NCI-H1092 (cell line): ENCODE measurements around the gene SPG7.
A peak's percentile ranks its signal among the peaks of the same experiment; 100 is the strongest.
"Not testable (repeated sequence)": the region's sequence is repeated elsewhere in the genome, so short reads cannot be mapped to it uniquely, and the experiment has no call there.

Source experiments
- DNase-seq: peaks from one replicate; lab custom pipeline; 2025; lab: John Stamatoyannopoulos, UW

The SPG7 gene

DNA sequence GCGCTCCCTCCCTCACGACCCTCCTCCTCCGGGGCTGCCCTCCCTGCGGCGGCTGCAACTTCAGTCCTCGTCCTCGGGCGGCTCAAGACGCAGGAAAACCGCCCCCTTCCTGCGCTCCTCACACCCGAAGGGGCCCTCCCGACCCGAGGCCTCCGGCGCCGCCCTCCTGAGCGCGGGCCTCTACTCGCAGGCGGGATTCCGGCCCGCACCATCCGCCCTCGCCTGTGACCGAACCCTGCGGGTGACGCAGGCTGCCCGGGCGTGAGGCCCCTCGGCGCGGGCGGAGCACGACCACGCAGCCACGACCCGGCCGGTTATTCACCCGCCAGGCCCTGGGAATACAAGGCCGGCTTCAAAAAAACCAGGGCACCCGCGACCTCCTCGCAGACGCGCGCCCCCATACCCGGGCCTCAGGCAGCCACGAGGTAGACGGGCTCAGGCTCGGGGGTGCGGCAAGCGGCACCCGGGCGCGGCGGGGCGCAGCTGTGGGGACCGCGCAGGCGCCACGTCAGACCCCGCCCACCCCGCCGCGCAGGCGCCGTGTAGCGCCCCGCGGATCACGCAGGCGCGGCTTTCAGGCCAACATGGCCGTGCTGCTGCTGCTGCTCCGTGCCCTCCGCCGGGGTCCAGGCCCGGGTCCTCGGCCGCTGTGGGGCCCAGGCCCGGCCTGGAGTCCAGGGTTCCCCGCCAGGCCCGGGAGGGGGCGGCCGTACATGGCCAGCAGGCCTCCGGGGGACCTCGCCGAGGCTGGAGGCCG, at the start of gene SPG7:
Gene SPG7, plus strand, starts transcription at position 570 of the 757 bp plus-strand sequence. Its CDS starts 15 bp downstream, at position 585.
- DNase-seq: peak; percentile 76

DNA sequence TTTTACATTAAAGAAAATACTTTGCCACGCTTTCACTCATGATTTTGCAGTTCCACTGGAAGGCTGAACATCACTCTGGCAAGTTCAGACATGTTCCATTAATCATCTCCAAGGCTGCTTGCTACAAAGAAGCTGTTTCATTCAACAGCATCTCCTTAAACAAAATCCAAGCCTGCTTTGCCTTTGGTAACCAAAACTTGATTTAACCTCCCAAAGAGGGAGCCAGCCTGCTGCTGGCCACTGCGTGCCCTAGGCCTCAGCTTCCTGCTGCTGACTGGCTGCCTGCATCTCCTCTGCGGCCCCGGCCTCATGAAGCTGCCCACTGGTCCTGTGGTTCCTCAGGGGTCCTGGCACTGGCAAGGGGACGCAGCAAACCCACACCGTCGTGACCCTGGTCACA, 49.7 kb upstream of the SPG7 start:
- no peak for DNase-seq

DNA sequence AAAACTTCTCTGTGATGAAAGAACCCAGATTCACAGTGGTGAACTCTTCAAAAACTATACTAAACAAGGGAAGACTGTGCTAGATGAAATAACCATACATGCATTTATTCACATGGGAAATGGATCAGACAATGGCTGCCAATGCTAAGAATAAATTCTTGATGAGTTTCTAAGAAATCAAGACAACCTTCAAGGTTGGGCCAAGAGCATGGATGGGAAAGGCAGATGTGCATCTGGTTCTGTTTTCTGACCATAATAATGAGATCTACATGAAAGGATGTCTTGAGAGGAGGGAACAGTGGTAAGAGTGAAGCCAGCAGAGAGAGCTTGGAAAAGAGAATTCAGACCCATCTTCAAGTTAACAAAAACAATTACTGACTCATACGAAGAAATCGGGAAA, 49.2 kb upstream of the SPG7 start:
- DNase-seq: no peak

DNA sequence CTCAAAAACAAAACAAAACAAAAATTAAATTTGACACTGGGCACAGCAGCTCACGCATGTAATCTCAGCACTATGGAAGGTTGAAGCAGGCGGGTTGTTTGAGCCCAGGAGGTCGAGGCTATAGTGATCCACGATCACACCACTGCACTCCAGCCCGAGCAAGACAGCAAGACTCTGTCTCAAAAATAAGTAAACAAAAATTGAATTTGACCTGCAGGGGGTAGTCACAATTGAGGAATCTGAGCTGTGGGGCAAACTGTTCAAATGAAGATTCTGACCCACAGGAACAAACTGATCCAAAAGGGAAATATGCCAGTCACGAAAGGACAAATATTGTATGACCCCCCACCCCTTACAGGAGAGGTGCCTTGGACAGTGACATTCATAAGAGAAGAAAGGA, 47.6 kb upstream of the SPG7 start:
- DNase-seq: no peak

DNA sequence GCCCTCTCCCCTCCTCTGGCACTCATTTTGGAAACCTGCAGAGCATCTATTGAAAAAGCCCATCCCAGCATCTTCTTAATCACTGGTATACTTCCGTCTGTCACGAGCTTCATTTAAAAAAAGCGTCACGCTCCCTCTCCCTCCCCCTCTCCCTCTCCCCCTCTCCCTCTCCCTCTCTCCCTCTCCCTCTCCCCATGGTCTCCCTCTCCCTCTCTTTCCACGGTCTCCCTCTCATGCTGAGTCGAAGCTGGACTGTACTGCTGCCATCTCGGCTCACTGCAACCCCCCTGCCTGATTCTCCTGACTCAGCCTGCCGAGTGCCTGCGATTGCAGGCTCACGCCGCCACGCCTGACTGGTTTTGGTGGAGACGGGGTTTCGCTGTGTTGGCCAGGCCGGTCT, 46.3 kb upstream of the SPG7 start:
- not testable (repeated sequence) for DNase-seq

DNA sequence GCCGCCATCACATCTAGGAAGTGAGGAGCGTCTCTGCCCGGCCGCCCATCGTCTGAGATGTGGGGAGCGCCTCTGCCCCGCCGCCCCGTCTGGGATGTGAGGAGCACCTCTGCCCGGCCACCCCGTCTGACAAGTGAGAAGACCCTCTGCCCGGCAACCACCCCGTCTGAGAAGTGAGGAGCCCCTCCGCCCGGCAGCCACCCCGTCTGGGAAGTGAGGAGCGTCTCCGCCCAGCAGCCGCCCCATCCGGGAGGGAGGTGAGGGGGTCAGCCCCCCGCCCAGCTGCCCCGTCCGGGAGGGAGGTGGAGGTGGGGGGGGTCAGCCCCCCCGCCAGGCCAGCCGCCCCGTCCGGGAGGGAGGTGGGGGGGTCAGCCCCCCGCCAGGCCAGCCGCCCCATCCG, 45.6 kb upstream of the SPG7 start:
- DNase-seq: not testable (repeated sequence)

DNA sequence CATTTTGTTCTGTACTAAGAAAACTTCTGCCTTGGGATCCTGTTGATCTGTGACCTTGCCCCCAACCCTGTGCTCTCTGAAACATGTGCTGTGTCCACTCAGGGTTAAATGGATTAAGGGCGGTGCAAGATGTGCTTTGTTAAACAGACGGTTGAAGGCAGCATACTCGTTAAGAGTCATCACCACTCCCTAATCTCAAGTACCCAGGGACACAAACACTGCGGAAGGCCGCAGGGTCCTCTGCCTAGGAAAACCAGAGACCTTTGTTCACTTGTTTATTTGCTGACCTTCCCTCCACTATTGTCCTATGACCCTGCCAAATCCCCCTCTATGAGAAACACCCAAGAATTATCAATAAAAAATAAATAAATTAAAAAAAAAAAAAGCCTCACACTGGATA, 44.9 kb upstream of the SPG7 start:
- not testable (repeated sequence) for DNase-seq

DNA sequence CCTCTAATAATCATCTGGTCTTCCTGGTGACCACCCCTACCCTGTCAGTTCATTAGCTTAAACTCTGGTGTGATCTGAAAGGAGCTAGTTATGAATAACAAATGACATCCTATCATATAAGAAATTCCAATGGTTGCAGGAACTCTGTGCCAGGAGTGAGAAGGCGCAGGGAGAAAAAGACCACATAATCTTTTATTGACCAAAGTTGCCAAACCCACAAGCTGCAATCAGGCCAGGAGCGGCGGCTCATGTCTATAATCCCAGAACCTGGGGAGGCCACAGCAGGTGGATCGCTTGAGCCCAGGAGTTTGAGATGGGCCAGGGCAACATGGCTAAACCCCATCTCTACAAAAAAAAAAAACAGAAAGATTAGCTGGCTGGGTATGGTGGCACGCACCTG, 41.3 kb upstream of the SPG7 start:
- no peak for DNase-seq

DNA sequence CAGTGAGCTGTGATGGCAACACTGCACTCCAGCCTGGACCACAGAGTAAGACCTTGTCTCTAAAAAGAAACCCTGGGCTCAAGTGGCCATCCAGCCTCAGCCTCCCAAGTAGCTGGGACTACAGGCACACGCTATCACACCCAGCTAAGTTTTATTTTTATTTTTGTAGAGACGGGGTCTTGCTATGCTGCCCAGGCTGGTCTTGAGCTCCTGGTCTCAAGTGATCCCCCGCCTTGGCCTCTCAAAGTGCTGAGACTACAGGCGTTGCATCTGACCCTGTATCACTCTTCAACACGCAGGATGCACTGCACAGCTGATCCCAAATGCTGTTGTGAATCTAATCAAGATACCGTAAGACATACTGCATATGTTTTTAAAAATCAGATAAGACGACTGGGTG, 40.8 kb upstream of the SPG7 start:
- no peak for DNase-seq

DNA sequence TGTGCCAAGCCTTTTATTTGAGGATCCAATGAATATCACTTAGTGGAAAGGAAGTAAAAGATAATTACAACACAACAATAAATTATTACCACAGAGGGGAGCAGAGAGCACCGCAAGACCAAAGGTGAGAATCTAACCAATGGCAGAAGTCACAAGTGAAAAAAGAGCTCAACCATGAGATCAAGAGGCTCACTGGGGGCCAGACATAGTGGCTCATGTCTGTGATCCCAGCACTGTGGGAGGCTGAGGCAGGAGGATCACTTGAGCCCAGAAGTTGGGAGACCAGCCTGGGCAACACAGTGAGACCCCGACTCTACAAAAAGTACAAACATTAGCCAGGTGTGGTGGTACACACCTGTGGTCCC, 35.5 kb upstream of the SPG7 start:
- DNase-seq: no peak

DNA sequence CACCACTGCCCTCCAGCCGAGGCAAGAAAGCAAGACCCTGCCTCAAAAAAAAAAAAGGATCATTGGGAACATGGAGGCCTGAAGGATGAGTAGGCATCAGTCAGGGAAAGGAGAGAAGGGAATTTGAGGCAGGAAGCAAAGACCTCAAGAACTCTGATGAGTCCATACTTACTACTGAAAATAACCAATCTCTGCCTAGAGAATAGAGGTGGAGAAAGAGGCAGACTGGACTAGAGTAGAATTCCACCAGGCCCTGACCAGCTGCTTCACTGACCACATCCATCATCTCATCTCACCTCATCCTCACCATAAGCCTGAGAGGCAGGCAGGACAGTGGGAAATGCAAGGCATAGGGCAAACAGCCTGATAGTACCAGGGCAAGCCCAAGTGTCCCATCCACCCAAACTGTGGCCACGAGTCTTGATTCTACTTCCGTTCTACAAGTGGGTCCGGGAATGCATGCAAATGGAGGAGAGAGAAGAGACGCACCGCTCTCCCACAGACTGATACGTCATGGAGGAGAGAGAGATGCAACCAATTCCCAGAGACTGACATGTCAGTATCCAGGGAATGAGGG, 35.0 kb upstream of the SPG7 start:
- DNase-seq: no peak

DNA sequence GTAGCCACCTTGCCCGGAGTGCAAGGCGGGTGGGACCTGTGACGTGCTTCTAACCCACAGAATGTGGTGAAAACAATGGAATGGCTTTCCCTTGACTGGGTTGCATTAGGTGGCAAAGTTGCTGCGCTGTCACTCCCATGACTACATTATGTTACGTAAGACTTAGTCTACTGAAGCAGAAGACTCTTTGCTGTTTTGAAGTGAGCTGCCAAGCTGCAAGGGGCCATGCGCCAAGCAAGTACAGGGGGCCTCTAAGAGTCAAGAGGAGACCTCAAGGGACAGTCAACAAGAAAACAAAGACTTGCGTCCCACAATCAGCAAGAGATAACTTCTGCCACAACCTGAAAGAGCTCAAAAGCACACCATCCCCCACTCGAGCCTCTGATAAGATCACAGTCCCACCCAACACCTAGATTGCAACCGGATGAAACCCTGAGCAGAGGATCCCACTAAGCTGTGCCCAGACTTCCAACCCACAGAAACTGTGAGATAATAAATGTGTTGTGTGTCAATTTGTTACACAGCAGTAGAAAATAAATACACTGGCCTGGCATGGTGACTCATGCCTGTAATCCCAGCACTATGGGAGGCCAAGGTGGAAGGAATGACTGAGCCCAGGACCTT, 34.3 kb upstream of the SPG7 start:
- DNase-seq: no peak

DNA sequence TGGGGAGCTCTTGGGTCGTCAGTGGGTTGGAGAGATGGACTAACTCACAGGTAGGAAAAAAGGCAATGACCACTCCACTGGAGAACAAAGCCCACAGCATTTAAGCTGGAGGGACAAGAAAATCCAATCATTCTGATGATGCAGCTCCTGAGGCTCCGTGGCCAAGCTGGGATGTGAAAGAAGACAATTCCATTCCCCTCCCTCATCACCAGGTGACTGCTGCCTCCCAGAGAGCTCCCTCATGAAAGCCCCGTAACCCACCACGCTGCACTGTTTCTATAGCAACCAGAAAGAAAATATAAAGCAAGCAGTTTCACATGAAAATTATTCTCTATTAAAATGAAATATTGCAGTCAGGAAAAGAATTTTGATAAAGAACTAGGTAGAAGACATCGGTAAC, 33.1 kb upstream of the SPG7 start:
- no peak for DNase-seq

DNA sequence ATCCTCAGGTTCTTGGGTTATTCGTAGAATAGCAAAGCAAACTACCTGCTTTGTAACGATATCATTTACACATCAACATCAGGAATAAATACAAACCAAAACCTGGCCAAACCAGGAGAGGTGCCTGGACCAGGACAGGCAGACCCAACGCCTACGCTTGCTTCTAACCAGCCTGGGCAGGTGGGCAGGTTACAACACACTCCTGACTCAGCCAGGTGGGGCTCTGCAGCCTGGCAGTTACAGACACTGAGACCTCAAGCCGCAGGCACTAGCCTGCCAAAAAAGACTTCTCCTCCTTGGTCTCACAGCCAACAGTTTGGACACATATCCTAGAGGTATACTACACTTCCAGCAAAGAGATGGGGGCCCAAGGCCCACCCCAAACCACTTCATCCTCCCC, 31.8 kb upstream of the SPG7 start:
- DNase-seq: no peak

DNA sequence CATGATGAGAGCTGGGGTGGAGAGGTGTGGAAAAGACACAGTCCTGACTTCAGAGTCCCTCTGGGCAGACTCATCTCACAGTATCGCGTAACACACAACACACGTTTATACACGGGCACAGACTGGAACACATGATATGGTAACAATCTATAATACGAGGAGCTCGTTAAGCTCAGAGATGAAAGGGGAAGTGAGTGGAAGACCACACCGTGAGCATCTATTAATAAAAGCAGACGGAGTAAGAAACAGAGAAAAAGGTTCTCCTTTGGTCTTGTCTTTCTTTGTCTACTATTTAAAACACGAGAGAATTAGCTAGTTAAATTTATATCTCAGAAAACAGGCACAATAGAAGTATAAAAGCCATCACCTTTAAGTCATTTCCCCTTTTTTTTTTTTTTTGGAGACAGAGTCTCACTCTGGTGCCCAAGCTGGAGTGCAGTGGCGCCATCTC, 31.4 kb upstream of the SPG7 start:
- DNase-seq: no peak

DNA sequence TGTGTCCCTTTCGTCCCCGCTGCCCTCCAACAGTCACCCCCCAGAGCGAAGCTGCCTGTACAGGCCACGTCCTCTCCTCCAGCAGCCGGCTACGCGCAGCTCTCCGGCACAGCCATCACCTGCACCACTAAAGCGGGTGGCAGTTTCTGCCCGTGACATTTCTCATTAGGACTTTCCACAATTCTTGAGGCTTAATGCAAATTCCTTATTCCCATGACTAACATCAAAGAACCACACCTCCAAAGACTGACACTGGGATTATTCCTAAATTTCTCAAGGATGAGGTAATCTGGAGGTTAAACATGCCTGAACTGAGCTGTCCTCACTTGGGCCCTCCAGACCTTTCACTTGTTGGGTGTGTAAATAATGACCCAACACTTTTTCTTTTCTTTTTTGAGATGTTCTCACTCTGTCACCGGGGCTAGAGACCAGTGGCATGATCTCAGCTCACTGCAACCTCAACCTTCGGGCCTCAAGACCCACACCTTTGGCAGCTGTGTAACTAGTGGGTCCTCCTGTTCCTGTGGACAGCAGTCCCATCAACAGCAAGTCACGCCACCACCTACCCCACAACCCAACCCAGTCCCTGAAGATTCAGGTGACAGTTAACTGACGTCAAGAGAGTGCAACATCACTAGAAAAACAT, 29.5 kb upstream of the SPG7 start:
- no peak for DNase-seq

DNA sequence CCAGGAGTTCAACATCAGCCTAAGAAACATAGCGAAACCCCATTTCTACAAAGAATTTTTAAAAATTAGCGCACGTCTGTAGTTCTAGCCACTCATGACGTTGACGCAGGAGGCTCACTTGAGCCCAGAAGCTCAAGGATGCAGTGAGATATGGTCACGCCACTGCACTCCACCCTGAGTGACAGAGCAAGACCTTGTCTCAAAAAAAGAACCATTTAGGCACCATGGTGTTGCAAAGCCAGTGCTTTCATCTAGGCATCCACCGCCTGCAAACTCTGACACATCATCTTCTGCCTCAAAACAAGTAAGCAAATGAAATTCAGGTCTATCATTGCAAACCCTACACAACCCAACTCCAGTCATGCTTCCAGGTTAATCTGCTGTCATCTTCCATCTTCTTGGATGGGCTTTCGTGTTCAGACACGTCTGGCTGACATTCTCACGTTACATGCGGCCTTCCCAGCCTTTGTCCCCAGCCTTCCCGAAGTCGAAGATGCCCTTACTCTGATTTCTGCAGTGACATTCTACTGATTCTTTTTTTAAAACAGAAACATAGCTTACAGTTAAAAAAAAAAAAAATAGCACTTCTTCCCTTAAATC, 26.7 kb upstream of the SPG7 start:
- no peak for DNase-seq

DNA sequence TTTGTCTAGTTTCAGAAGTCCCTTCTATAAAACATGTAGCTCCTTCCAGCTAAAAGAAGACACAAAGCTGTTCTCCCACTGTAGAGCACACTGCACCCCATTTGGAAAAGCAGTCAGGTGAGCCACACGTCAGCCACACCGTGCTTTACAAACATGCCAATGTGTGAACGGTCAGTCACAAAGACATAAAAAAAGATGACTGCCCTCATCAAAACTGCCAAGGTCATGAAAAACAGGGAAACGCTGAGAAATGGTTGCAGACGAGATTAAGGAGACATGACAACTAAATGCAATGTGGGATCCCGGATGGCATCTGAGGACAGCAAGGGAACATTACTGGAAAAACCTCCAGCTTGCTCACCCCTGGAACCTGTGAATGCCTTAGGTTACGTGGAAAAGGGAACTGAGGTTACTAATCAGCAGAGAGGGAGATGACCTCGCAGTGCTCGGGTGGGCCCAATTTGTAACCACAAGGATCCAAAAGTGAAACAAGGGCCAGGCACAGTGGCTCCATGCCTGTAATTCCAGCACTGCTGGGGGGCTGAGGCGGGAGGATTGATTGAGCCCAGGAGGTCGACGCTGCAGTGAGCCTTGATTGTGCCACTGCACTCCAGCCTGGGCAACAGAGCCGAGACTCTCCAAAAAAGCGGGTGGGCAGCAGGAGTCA, 25.9 kb upstream of the SPG7 start:
- no peak for DNase-seq

DNA sequence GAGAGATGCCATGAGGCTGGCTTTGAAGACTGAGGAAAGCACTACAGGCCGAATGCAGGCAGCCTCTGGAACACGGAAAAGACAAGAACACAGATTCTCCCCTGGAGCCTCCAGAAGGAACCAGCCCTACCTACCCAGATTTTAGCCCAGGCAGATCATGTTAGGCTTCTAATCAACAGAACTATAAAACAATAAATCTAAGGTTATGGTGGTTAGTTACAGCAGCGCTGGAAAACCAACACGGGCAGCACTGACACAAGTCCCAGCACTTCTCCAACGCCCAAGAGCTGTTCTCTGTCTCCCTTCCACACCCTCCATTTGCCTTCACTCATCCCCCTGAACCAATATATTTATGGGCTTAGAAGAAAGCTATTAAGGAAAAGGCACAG, 25.4 kb upstream of the SPG7 start:
- DNase-seq: no peak

DNA sequence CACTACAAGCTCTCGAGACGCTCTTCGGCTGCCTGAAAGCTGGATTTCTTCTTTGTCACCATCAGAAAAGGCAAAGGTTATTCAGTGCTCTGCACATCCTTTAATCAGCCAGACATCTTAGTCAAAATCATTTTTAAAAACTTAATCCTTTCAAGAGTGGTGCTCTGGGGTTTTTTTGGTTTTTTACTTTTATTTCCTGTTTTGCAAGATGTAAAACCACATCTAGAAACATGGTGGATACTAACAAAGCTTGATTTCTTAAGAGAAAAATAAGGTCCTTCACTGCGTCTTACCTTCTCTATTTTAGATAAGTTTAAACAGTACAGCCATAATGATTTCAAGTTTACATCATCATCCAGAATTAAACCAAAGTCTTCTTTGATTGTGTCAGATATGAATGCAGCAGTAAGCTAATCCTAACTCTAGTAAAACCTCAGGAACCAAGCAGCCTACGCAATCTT, 24.1 kb upstream of the SPG7 start:
- no peak for DNase-seq

DNA sequence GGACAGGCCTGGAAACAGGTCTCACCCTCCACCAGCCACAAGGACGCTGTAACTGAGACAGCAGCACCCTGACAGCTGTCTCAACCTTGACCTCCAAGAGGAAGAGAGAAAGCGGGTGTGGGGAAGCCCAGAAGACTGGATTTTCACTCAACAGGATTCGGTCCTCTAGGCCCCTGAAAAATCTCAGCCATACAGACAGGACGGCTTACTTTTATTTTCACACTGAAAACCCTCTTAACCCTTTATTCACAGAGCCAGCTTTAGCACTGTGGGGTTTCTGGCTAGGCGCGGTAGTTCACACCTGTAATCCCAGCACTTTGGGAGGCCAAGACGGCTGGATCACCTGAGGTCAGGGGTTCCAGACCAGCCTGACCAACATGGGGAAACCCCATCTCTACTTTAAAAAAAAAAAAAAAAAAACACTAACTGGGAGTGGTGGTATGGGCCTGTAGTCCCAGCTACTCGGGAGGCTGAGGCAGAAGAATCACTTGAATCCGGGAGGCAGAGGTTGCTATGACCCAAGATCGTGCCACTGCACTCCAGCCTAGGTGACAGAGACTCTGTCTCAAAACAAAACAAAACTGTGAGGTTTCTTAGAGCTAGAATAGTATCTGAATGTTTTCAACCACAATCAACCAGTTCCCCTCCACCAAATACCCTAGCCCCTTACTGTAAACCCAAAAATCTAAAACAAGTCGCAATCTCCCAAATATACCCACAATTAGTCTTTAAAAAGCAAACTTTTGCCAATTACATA, 23.1 kb upstream of the SPG7 start:
- DNase-seq: no peak
